T1000 (cell line): ENCODE measurements around the gene SOX10.

Experiments used
- DNase-seq: peaks from one replicate; lab custom pipeline; 2025; ENCODE audit warnings: mixed read lengths; lab: John Stamatoyannopoulos, UW

SOX10 gene

GRCh38 chr22:37930270-37930951 lies 53.9 kb downstream of the SOX10 start:
- DNase-seq: no peak

GRCh38 chr22:37929390-37929789 lies 55.0 kb downstream of the SOX10 start:
- DNase-seq: no peak

- DNase-seq: no peak
Observed at GRCh38 chr22:37927637-37927936, 56.8 kb downstream of the SOX10 start.

- no peak for DNase-seq
Observed at GRCh38 chr22:37926771-37927636, 57.4 kb downstream of the SOX10 start.

- DNase-seq: no peak
Observed at GRCh38 chr22:37926358-37926757, 58.0 kb downstream of the SOX10 start.

- DNase-seq: no peak
Observed at GRCh38 chr22:37925767-37926166, 58.6 kb downstream of the SOX10 start.

GRCh38 chr22:37925330-37925729 lies 59.0 kb downstream of the SOX10 start:
- no peak for DNase-seq

GRCh38 chr22:37924386-37925065 lies 59.8 kb downstream of the SOX10 start:
- no peak for DNase-seq

- no peak for DNase-seq
Observed at GRCh38 chr22:37923927-37924326, 60.4 kb downstream of the SOX10 start.
